ENCODE measurements around the gene FBP1.

Gene FBP1

GRCh38 chr9:94639061-94639998 is at the start of gene FBP1:
Gene FBP1, minus strand, starts transcription at chr9:94639518. Its CDS starts 208 bp downstream, at chr9:94639310.
- peak in 1 of 2 donors; percentile 29 for DNase-seq (ENCODE audit: low read depth in 2 of 2)

DNA sequence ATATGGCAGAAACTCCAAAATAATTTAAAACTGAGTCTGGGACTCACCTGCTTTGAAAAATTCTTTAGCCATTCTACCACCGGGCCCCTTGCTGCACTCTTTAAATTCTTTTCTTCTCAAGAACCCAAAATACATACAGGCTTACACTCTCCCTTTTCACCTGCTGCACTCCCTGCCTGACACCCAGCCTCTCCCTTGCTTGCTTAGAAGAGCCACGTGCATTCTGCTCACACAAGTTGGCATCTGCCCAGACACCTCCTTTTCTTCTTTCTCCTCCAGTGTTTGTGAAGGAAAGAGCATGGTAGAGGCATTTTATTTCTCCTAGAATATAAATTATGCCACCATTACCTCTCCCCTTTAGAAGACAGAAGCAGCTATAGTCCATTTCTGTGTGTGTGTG is 48.1 kb upstream of the FBP1 start:
- no peak for DNase-seq (ENCODE audit: low read depth in 2 of 2)

DNA sequence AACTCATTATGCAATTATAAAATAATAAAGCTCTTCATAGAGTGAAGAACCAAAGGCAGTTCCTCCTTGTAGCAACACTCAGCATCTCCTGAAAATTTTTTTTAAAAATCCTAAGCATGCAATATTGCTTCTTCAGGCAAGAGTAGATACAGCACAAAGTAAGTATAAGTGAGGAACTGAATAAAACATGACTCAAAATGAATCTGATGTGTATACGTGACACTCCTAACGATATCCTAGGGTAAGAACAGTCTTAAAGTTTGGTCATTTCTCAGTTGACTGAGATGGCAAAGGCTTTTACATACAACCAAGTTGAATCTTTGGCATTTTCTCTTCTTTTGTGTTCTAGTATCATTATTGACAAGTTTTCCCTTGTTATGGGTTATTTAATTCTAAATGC is 46.0 kb upstream of the FBP1 start:
- DNase-seq (ENCODE audit: low read depth in 2 of 2), result no peak

- DNase-seq (ENCODE audit: low read depth in 2 of 2), result peak; percentile 21 to 57
Observed at GRCh38 chr9:94681508-94681907, 42.2 kb upstream of the FBP1 start.

GRCh38 chr9:94680621-94681020 is 41.3 kb upstream of the FBP1 start:
- DNase-seq (ENCODE audit: low read depth in 2 of 2), result no peak

DNA sequence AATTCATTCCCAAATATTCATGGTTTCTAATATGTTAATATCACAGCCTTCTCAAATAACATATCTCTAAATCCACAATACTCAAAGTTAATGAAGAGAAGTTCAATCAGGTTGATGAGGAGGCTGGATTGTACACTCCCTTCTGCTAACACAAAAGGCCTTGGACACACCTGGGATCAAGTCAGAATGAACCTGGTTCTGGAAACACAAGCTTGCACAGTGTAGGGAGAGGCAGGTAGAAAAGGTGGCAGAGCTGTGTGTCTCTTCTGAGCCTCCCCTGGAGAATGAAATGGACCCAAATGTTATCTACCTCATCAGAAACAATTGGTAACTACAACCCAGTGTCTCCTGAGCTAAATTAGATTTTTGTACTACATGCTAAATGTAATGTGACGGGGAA is 40.7 kb upstream of the FBP1 start:
- DNase-seq (ENCODE audit: low read depth in 2 of 2), result no peak

DNA sequence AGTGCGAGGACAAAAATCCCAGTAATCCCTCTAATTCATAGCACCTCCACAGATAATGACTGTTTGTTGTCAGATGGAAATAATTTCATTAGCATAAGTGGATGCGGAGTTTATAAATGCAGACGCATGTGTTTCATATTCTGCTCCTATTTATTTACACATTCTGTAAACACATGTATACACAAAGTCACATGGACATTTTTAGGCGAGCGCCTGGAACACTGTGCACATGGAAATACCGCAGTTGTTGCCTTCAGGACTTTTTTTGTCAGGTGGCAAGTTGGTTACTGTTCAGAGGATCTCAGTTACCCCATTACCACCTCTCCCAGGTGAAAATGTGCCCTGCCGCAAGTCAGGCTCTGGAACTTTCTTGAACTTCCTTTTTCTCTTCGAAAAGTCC is 40.3 kb upstream of the FBP1 start:
- no peak for DNase-seq (ENCODE audit: low read depth in 2 of 2)

DNA sequence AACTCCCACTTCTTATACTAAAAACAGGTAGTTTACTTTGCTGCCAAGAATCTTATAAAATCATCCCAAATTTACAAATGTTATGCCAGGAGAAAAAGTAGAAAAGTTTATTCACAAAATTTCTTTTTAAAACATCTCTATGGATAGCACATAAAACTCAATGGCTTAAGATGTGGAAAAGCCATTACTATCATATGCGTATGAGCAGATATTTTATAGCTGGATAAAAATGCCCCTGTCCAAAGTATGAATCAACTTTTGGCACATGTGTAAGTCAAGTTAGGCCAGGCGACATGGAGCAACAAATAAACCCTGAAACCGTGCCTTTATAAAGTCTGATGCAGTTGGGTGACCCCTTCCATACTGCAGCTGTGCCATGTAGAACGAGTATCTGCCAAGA is 38.6 kb upstream of the FBP1 start:
- no peak for DNase-seq (ENCODE audit: low read depth in 2 of 2)

GRCh38 chr9:94676446-94677131 is 37.3 kb upstream of the FBP1 start:
- DNase-seq (ENCODE audit: low read depth in 2 of 2), result no peak

- DNase-seq (ENCODE audit: low read depth in 2 of 2), result no peak
Observed at GRCh38 chr9:94675008-94675881, 35.9 kb upstream of the FBP1 start.

- DNase-seq (ENCODE audit: low read depth in 2 of 2), result no peak
Observed at GRCh38 chr9:94672811-94673487, 33.6 kb upstream of the FBP1 start.

GRCh38 chr9:94668928-94669729 is 29.8 kb upstream of the FBP1 start:
- DNase-seq (ENCODE audit: low read depth in 2 of 2), result peak in 1 of 2 donors; percentile 39

- no peak for DNase-seq (ENCODE audit: low read depth in 2 of 2)
Observed at GRCh38 chr9:94668418-94668927, 29.2 kb upstream of the FBP1 start.

GRCh38 chr9:94666364-94667099 is 27.2 kb upstream of the FBP1 start:
- no peak for DNase-seq (ENCODE audit: low read depth in 2 of 2)

DNA sequence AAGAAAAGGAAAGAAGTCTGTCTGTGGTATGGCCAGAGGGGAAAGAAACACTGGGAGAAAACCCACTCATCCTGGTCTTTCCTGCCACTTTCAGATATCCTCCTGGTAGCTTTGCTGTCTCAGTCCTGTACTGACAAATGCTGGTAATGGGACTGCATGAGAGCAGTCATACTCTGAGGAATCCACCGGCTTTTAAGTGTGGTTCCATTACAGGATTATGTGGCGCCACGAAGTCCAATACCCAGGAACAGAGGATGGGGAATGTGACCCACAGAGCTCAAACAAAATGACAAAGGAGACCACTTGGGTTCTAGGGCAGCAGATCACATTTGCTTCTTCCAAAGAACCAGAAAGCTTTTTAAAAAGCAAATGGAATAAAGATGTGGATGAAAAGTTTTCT is 26.3 kb upstream of the FBP1 start:
- no peak for DNase-seq (ENCODE audit: low read depth in 2 of 2)

DNA sequence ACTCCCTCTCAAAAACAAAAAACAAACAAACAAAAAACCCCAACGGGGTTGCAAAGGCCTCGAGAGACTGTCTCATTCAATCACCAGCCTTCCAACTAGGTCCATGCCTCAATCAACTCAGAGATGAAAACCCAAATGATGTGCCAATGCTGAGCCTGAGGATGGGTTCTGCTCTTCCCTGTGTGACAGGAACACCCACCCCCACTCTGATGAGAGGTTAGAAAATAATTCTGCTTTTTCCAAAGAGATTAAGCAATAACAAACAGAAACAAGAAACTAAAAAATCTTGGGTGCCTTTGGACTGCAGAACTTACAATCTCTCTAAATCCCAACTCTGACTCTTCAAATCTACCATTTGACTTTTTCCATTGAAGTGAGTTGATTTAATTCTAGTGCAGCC is 25.5 kb upstream of the FBP1 start:
- no peak for DNase-seq (ENCODE audit: low read depth in 2 of 2)

DNA sequence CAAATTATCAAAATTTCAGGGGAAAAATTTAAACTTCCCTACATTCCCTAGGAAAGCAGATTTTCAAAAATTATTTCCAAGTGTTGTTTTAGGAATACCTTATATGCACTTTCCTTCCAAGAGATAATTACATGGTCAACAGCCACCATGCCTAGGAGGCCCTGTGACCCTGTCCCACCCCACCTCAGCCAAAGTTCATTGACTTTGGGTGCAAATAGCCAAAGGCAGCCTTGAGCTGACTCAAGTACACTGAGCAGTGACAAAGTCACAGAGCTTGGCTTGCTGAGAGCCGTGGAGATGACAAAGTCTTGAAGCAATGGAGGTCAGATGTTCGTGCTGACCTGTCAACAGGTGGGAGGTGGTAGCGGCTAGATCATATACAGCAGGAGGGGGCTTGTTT is 24.3 kb upstream of the FBP1 start:
- no peak for DNase-seq (ENCODE audit: low read depth in 2 of 2)

DNA sequence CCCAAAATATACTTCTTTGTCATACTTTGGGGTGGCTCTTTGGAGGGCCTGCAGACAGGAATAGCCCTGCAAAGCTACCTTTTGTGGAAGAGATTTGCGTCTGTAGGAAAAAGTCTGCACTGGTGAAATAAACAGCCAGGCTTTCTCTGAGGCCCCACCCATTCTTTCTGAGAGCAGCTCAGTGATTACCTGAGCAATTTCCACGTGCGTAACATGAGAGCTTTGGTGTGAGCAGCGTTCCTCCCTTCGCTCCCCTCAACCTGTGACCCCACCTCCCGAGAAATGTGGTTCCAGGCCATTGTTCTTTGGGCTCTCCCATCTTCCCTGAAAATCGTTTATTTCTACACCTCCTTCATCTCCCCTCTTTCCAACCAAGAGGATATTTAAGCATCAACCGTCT is 23.8 kb upstream of the FBP1 start:
- DNase-seq (ENCODE audit: low read depth in 2 of 2), result no peak

- DNase-seq (ENCODE audit: low read depth in 2 of 2), result no peak
Observed at GRCh38 chr9:94657021-94657725, 17.9 kb upstream of the FBP1 start.
